Endometrial microvascular endothelial cells (primary cell): Measurements from ENCODE around the gene ZCCHC12. TPM values are rescaled to one million over a fixed set of nuclear protein-coding genes. Genes with fewer than 3 reads are reported as not detected.

Experiments used
- in situ Hi-C: cut with HindIII; loops from 2 replicates; pipeline ENCODE4 v1.10.0; 2017; ENCODE audit warnings: low sequenced_read_pairs, low pct_unique_long_range_greater_than_20kb; ENCODE audit errors: inconsistent ontology term
- total RNA-seq: library from RNA; depleted of rRNA; stranded (reverse); fragments of >200 nt; gene quantifications from one replicate; pipeline ENCODE4 v1.2.3, GENCODE V29; 2015; ENCODE audit errors: inconsistent ontology term

The ZCCHC12 gene
- total RNA-seq, 1 donor from 2014 or later = not detected

GRCh38 chrX:118864063-118864635 is 40.5 kb downstream of the ZCCHC12 start:
- in situ Hi-C loops = no loop called here

- in situ Hi-C loops = no loop called here
Observed at GRCh38 chrX:118865231-118865630, 41.6 kb downstream of the ZCCHC12 start.

GRCh38 chrX:118867251-118867650 is 43.6 kb downstream of the ZCCHC12 start:
- in situ Hi-C loops = no loop called here

- in situ Hi-C loops = no loop called here
Observed at GRCh38 chrX:118872102-118872566, 48.5 kb downstream of the ZCCHC12 start.

Other genes starting within 250 kb of the ZCCHC12 start
- 64.4 TPM for gene IL13RA1, start 96.2 kb upstream of the ZCCHC12 start, total RNA-seq
- 0.56 TPM for gene LONRF3, start 150.8 kb downstream of the ZCCHC12 start, total RNA-seq
- not detected for gene CT47C1, start 249.2 kb downstream of the ZCCHC12 start, total RNA-seq